Measurements from ENCODE around the gene GNA15.
"Not testable (repeated sequence)": the region's sequence is repeated elsewhere in the genome, so short reads cannot be mapped to it uniquely, and the experiment has no call there.

The GNA15 gene

GRCh38 chr19:3151563-3152418 lies 16.0 kb downstream of the GNA15 start:
- no peak for DNase-seq

GRCh38 chr19:3152419-3152780 lies 16.6 kb downstream of the GNA15 start:
- no peak for DNase-seq

- DNase-seq, result no peak
Observed at GRCh38 chr19:3153286-3154230, 17.7 kb downstream of the GNA15 start.

- DNase-seq, result not testable (repeated sequence)
Observed at GRCh38 chr19:3154447-3154846, 18.6 kb downstream of the GNA15 start.

GRCh38 chr19:3154957-3155736 lies 19.3 kb downstream of the GNA15 start:
- peak; percentile 85 for DNase-seq

GRCh38 chr19:3157096-3157845 lies 21.4 kb downstream of the GNA15 start:
- no peak for DNase-seq

GRCh38 chr19:3159565-3159964 lies 23.7 kb downstream of the GNA15 start:
- no peak for DNase-seq

GRCh38 chr19:3160219-3160618 lies 24.4 kb downstream of the GNA15 start:
- DNase-seq, result no peak

GRCh38 chr19:3161453-3161852 lies 25.6 kb downstream of the GNA15 start:
- no peak for DNase-seq

- DNase-seq, result no peak
Observed at GRCh38 chr19:3162418-3163229, 26.8 kb downstream of the GNA15 start.

- peak; percentile 87 for DNase-seq
Observed at GRCh38 chr19:3163230-3163886, 27.5 kb downstream of the GNA15 start.

GRCh38 chr19:3163943-3164342 lies 28.1 kb downstream of the GNA15 start:
- DNase-seq, result no peak

- no peak for DNase-seq
Observed at GRCh38 chr19:3167533-3168272, 31.9 kb downstream of the GNA15 start.

- no peak for DNase-seq
Observed at GRCh38 chr19:3171894-3172672, 36.2 kb downstream of the GNA15 start.

- not testable (repeated sequence) for DNase-seq
Observed at GRCh38 chr19:3172673-3173000, 36.8 kb downstream of the GNA15 start.

- no peak for DNase-seq
Observed at GRCh38 chr19:3175781-3176714, 40.2 kb downstream of the GNA15 start.

- DNase-seq, result peak; percentile 85
Observed at GRCh38 chr19:3176715-3177501, 41.1 kb downstream of the GNA15 start.
